ENCODE measurements around the gene DPP4.
A peak's percentile ranks its signal among the peaks of the same experiment; 100 is the strongest.

DPP4 gene

DNA sequence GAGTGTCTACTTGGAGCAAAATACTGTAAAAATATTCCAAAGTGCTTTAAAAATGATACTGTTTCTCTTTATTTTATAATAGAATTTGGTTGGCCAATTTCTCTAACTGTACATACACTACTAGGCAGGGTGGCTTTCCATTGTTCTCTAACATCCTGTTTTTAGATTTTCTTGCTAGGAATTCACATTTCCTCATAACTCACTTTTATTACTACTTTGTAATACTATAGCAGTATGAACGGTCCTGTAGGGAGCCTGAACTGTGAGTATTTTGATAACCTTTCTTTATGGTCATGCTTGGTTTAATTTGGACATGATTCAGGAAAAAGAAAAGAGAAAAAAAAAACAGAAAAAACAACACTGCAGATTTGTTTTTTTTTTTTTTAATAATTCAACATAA lies 40.3 kb upstream of the DPP4 start:
- TF ChIP-seq, protein P1, sequence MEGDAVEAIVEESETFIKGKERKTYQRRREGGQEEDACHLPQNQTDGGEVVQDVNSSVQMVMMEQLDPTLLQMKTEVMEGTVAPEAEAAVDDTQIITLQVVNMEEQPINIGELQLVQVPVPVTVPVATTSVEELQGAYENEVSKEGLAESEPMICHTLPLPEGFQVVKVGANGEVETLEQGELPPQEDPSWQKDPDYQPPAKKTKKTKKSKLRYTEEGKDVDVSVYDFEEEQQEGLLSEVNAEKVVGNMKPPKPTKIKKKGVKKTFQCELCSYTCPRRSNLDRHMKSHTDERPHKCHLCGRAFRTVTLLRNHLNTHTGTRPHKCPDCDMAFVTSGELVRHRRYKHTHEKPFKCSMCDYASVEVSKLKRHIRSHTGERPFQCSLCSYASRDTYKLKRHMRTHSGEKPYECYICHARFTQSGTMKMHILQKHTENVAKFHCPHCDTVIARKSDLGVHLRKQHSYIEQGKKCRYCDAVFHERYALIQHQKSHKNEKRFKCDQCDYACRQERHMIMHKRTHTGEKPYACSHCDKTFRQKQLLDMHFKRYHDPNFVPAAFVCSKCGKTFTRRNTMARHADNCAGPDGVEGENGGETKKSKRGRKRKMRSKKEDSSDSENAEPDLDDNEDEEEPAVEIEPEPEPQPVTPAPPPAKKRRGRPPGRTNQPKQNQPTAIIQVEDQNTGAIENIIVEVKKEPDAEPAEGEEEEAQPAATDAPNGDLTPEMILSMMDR (IDR thresholded peaks at IDR 0.05; ENCODE audit: poor library complexity, severe bottlenecking), result no peak
- no peaks in the 10 kb centered on the region for H3K9me3 ChIP-seq (ENCODE audit: severe bottlenecking)
- ATAC-seq (ENCODE audit: low read depth), result peak; percentile 57

DNA sequence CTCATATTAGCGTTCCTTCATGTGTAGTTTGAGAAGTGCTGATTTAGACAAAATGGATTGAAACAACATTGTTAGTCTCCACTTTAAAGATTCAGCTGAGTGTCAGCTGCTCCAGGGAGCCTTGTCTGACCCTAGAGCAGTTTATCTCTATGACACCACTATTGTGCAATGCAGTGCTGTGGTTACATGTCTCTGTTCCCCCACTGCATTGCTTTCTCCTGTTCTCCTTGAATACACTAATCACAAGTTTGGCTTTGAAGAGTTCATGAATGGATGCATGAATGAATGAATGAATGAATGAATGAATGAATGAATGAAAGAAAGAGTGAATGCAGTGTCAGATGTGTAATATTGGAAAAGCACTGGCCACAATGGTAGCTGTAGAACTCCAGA lies 39.8 kb upstream of the DPP4 start:
- ATAC-seq (ENCODE audit: low read depth) (0 out of 3 replicates have a peak, but pooled peaks have one; percentile 26), DNase-seq (ENCODE audit: low spot score) (no peak)
- peak overlapping the region; percentile 28 for H3K27ac ChIP-seq (ENCODE audit: poor library complexity, severe bottlenecking)
- peaks cover 37% of the 10 kb centered on the region for H3K4me1 ChIP-seq (ENCODE audit: insufficient read depth, poor library complexity, severe bottlenecking)
- H3K27me3 ChIP-seq (ENCODE audit: insufficient read depth, poor library complexity, severe bottlenecking), result no peaks in the 10 kb centered on the region
- no peak overlapping the region for H3K4me3 ChIP-seq (ENCODE audit: severe bottlenecking)
- H3K9me3 ChIP-seq (ENCODE audit: severe bottlenecking), result no peaks in the 10 kb centered on the region
- TF ChIP-seq, protein P1 (IDR thresholded peaks at IDR 0.05; ENCODE audit: poor library complexity, severe bottlenecking), result no peak
- H3K36me3 ChIP-seq (ENCODE audit: low read depth), result no peaks in the 10 kb centered on the region

More for the DNA sequence above, 40.3 kb upstream of the DPP4 start:
- Histone ChIP-seq H3K27ac (ENCODE audit: poor library complexity, severe bottlenecking) (peak overlapping the region; percentile 28), H3K4me3 (ENCODE audit: severe bottlenecking) (no peak overlapping the region), H3K4me1 (ENCODE audit: insufficient read depth, poor library complexity, severe bottlenecking) (peaks cover 42% of the 10 kb centered on the region), H3K27me3 (ENCODE audit: insufficient read depth, poor library complexity, severe bottlenecking) (no peaks in the 10 kb centered on the region), H3K36me3 (ENCODE audit: low read depth) (no peaks in the 10 kb centered on the region)
- DNase-seq (ENCODE audit: low spot score), result no peak

DNA sequence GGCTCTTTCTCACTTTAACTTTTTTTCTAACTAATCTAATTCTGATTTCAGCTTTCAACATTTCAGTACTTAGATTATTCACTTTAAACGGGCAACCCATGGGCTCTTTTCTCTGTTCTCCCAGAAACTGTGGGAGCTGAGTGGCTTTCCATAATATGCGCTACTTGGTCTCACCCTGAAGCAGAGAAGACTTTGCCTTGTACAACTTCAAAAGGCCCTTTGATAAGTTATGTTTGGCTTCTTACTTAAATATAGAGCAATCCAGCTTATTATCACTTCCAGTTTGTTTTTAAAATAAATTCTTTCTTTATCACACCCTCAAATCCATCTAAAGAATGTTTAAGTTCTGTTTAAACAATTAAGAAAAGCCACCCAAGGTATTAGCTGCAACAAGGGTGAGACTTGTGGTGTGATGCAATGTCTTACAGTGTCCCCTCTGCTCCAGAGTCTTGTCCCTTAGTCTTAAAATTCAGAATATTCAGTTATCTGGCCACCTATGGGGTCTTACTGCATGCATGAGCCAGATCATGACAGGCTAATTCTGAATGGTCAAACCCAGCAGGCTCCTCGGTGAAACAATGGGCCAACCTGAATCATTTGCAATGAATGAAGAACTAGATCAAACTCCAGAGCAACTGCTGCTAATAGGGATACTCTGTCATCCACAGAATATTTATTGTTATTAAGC lies 39.2 kb upstream of the DPP4 start:
- ATAC-seq (ENCODE audit: low read depth) (no peak), DNase-seq (ENCODE audit: low spot score) (no peak)
- Histone ChIP-seq H3K4me1 (ENCODE audit: insufficient read depth, poor library complexity, severe bottlenecking) (peaks cover 31% of the 10 kb centered on the region), H3K9me3 (ENCODE audit: severe bottlenecking) (no peaks in the 10 kb centered on the region), H3K36me3 (ENCODE audit: low read depth) (no peaks in the 10 kb centered on the region), H3K4me3 (ENCODE audit: severe bottlenecking) (no peak overlapping the region), H3K27ac (ENCODE audit: poor library complexity, severe bottlenecking) (peak overlapping the region; percentile 28), H3K27me3 (ENCODE audit: insufficient read depth, poor library complexity, severe bottlenecking) (no peaks in the 10 kb centered on the region)
- TF ChIP-seq, protein P1 (IDR thresholded peaks at IDR 0.05; ENCODE audit: poor library complexity, severe bottlenecking), result no peak

DNA sequence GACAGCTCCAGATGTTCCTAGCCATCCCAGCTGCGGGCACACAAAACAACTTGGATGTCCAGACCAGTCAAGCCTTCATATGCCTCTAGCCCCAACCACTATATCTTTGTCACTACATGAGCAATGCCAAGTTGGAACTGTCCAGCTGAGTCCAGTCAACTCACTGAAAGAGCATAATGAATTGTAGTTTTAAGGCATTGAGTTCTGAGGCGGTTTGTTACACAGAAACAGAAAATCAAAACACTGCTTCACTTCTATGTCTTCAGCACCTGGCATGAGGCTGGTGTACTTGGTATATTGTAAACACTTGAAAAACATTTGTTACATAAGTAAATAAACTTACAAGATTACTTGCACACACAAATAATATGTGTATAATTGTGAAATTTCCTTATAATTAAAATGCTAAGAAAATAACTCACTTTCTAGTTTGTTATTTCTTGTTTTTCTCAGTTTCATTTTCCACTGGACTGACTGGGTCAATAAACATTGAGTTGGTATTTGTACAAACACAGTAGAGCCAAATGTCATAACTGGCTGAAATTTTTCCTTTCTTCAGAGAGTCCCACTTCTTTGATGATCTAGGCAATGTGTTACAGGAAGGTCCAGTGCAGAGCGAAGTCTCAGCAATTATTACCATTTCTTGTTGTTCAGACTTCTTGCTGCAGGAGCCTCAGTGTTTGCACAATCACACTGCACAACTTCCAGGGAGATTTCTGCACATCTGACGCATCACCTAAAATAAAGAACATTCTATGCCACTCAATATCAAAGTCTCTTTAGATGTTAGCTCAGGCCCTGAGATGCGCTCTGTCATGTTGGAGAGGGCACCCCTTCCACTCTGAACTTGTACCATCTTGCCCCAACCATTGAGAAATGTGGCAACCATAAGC lies 38.2 kb upstream of the DPP4 start:
- Histone ChIP-seq H3K4me3 (ENCODE audit: severe bottlenecking) (no peak overlapping the region), H3K9me3 (ENCODE audit: severe bottlenecking) (no peaks in the 10 kb centered on the region), H3K27ac (ENCODE audit: poor library complexity, severe bottlenecking) (peak overlapping the region; percentile 28), H3K27me3 (ENCODE audit: insufficient read depth, poor library complexity, severe bottlenecking) (no peaks in the 10 kb centered on the region), H3K36me3 (ENCODE audit: low read depth) (no peaks in the 10 kb centered on the region), H3K4me1 (ENCODE audit: insufficient read depth, poor library complexity, severe bottlenecking) (peaks cover 23% of the 10 kb centered on the region)
- ATAC-seq (ENCODE audit: low read depth) (no peak), DNase-seq (ENCODE audit: low spot score) (no peak)
- TF ChIP-seq, protein P1 (IDR thresholded peaks at IDR 0.05; ENCODE audit: poor library complexity, severe bottlenecking), result no peak

Measured in RWPE2 (cell line).